PC-3 (cell line): Measurements from ENCODE around the gene SIPA1L3.

ENCODE experiments used
- CTCF ChIP-seq: fragments of 300-600 bp; sonication (generic); conservative IDR thresholded peaks from 2 replicates; pipeline ENCODE4 v1.5.1; 2017; ENCODE audit warnings: antibody characterized with exemption, low read depth, mild to moderate bottlenecking, low read length
- EZH2 ChIP-seq: fragments of 300-600 bp; sonication (generic); IDR thresholded peaks from one replicate; pipeline ENCODE4 v1.6.1; 2017; ENCODE audit warnings: antibody characterized with exemption, mild to moderate bottlenecking, low read length; ENCODE audit not compliant: unreplicated experiment

DNA sequence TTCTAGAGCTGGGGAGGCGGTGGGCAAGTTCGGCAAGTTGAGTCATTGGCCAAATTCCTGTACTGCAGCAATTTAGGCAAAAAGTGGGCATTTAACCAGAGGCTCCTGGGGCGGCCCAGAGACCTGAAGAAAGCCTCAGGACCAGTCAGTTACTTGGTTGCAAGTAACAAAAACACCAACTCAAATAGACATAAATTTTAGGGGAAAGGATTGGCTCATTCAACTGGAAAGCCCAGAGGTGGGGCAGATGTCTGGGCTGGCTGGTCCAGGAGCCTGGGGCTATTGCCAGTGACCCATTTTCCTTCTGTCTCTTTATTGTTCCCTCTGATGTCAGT, 97.1 kb downstream of the SIPA1L3 start:
- TF ChIP-seq CTCF, result no peak
- no peak for TF ChIP-seq EZH2
